GM10266 (cell line): ENCODE measurements around the gene AMPD3.
"Not testable (repeated sequence)": the region's sequence is repeated elsewhere in the genome, so short reads cannot be mapped to it uniquely, and the experiment has no call there.

Experiments
- DNase-seq: peaks from one replicate; pipeline ENCODE4 v3.0.0; 2012; ENCODE audit errors: extremely low spot score
- TF ChIP-seq, protein P1 (sequence below): IDR thresholded peaks from 2 replicates; pipeline ENCODE4 v1.5.1; 2012; ENCODE audit warnings: mild to moderate bottlenecking, low read depth; ENCODE audit not compliant: control insufficient read depth, insufficient read depth; ENCODE audit errors: missing control alignments

AMPD3 gene

DNA sequence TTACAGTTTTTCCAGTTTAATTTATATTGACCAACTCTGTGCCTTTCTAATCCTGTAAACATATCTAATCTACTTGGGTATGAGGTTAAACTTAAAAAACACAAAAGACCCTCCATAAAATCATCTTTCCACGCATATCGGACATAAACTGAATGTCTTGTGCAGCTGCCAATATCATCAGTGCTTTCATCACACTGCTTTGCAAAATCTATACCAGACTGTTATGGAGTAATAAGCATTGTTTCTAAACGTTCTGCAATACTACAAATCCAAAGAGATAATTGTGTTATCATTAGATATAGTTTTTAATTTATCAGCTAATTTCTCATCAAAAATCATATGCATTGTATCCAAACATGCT, 36.1 kb upstream of the AMPD3 start:
- TF ChIP-seq, protein P1, sequence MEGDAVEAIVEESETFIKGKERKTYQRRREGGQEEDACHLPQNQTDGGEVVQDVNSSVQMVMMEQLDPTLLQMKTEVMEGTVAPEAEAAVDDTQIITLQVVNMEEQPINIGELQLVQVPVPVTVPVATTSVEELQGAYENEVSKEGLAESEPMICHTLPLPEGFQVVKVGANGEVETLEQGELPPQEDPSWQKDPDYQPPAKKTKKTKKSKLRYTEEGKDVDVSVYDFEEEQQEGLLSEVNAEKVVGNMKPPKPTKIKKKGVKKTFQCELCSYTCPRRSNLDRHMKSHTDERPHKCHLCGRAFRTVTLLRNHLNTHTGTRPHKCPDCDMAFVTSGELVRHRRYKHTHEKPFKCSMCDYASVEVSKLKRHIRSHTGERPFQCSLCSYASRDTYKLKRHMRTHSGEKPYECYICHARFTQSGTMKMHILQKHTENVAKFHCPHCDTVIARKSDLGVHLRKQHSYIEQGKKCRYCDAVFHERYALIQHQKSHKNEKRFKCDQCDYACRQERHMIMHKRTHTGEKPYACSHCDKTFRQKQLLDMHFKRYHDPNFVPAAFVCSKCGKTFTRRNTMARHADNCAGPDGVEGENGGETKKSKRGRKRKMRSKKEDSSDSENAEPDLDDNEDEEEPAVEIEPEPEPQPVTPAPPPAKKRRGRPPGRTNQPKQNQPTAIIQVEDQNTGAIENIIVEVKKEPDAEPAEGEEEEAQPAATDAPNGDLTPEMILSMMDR, result no peak

DNA sequence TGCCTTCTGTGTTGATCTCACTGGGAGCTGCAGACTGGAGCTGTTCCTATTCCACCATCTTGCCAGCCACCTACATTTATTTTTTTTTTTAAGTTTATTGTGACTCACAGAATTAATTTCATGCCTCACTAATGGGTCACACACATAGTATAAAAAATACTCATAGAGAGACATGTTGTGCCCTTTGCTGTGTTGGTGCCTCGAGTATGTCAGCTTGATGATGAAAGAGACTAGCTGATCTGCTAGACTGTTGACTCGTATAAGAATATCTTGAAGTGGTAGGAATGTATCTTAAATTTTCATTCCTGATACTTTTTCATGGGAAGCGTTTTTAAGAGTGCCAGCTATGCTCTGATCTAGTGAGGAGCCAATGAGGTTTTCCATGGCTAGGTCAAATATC, 28.6 kb upstream of the AMPD3 start:
- TF ChIP-seq, protein P1, result no peak
- no peak for DNase-seq

More for the DNA sequence above, 36.1 kb upstream of the AMPD3 start:
- no peak for DNase-seq

DNA sequence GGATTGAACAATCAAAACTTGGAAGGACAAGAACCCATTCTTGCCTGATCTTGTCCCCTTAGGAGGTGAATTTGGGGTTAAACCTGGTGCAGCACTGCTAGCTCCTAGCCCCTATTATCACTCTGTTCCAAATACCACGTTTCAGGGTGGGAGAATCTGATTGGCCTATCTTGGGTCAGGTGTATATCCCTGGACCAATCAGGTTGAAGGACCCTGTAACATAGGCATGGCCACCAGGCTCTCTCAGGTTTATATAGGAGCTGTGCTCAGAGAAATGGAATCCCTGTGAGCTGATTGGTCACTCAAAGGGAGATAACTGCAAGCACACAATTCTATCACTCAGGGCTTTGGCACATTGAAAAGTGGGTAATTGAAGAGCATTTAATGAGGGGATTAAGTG, 26.6 kb upstream of the AMPD3 start:
- TF ChIP-seq, protein P1, result no peak
- no peak for DNase-seq

DNA sequence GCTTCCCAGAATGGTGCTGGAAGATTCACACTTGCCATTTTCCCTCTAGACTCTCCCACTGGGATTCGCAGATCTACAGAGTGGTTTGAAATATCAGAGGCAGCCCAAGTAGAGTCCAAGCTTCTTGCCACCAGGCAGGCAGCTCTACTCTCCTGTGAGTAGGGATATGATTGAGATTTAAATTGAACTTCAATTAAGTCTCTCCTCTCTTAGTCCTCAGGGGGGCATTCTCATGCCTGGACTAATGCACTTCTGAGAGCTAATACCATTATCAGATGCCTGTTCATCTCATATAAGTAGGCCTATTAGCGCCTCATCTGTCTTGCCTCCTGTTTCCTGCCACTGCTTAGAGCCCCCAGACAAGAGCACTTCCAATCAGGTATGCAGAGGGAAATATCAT, 25.5 kb upstream of the AMPD3 start:
- TF ChIP-seq, protein P1, result no peak
- DNase-seq, result no peak

DNA sequence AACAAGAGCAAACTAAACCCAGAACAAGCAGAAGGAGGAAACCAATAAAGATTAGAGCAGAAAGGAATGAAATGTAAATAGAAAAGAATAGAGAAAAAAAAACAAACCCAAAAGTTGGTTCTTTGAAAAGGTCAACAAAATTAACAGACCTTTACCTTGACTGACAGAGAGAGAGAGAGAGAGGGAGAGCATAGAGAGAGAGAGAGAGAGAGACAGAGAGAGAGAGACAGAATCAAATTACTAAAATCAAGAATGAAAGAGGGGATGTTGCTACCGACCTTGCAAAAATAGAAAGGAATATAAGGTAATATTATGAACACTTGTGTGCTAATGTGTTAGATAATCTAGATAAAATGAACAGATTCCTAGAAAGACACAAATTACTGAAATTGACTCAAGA, 22.6 kb upstream of the AMPD3 start:
- TF ChIP-seq, protein P1, result no peak
- DNase-seq, result no peak

DNA sequence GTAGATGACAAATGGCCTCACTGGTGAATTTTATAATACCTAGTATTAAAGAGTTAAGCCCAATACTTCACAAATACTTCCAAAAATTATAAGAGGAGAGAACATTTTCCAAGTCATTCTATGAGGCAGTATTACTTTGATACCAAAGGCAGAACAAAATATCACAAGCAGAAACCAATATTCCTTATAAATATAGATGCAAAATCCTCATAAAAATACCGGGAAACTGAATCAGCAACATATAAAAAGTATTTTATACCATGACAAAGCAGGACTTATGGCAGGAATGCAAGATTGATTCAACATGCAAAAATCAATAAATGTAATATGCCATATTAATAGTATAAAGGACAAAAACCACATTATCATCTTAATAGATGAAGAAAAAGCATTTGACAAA, 22.1 kb upstream of the AMPD3 start:
- no peak for DNase-seq
- TF ChIP-seq, protein P1, result no peak

DNA sequence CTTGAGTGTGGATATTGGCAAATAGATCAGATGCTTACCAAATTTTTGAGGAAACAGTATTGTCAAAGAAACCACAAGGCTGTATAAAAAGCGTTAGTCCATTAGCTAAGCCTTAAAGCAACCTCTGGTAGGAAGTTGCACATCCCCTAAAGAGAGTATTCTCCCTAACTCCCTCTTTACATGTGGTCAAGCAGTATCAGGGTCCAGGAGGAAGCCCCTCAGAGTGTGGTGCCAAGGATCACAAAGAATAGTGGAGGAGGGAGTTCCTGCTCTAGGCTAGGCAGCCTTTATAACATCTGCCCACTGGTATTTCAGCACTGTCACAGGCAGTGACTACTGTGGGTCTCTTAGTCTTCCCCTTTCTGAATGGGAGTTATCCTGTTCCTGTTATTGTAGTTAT, 18.8 kb upstream of the AMPD3 start:
- TF ChIP-seq, protein P1, result no peak
- no peak for DNase-seq

DNA sequence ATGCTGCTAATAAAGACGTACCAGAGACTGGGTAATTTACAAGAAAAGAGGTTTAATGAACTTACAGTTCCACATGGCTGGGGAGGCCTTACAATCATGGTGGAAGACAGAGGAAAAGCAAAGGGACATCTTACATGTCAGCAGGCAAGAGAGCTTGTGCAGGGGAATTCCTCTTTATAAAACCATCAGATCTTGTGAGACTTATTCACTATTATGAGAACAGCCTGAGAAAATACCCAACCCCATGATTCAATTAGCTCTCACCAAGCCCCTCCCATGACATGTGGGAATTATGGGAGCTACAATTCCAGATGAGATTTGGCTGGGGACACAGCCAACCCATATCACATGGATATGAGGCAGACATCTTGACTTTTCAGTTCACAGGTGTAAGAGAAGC, 18.4 kb upstream of the AMPD3 start:
- DNase-seq, result not testable (repeated sequence)
